ENCODE data around the gene PLEKHF1.

PLEKHF1 gene

GRCh38 chr19:29635963-29636362, 29.3 kb upstream of the PLEKHF1 start:
- no peak for DNase-seq

DNA sequence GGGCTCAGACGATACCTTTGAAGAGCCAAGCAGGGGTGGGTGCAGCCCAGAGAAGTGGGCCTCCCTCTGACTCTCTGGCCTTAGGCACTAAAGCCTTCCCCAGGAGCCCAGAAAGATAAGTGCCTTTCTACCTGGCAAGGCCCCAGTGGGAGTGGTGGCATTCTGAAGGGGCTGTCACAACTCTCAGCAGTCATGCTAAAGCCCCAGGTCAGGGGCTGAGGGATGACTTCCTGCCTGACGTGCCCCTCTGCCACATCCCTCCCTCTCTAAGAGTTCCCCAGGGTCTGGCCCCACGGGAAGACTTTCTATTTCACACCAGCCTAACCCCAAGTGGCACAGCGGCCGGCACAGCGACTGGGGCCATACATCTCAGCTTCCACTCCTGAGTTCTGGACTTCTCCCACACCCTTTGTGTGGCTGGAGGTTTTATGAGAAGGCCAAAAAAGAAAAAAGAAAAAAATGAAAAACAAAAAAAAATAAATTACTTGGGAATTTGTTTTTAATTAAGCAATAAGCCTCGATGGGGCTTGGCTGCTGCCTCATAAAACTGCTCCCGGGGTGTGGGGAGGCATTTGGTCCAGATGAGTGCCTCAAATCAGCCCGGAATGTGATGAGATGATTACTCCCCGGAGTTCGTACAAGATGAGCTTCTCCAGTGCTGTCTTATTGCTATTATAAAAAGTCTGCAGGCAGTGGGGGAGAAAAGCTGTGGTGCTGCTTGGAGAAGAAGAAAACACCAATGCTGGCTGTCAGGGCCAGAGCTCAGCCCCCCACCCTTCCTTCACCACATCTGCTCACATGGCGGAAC, 28.5 kb upstream of the PLEKHF1 start:
- DNase-seq: no peak

- DNase-seq: no peak
These were observed 26.2 kb upstream of the PLEKHF1 start for GRCh38 chr19:29639086-29639485.

- DNase-seq: no peak
These were observed 25.0 kb upstream of the PLEKHF1 start for GRCh38 chr19:29640231-29640630.

DNA sequence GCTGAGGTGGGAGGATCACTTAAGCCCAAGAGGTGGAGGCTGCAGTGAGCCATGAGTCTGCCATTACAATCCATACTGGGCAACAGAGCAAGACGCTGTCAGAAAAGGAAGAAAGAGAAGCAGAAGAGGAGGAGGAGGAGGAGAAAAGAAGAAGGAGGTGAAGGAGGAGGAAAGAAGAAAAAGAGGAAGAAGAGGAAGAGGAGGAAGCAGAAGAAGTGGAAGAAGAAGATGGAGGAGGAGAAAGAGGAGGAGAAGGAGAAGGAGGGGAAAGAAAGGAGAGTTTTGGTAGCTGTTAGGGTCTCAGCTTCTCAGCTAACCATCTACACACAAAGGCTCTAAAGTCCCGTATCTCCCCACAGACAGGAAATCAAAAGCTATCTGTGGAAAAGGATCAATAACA, 23.7 kb upstream of the PLEKHF1 start:
- DNase-seq: no peak

DNA sequence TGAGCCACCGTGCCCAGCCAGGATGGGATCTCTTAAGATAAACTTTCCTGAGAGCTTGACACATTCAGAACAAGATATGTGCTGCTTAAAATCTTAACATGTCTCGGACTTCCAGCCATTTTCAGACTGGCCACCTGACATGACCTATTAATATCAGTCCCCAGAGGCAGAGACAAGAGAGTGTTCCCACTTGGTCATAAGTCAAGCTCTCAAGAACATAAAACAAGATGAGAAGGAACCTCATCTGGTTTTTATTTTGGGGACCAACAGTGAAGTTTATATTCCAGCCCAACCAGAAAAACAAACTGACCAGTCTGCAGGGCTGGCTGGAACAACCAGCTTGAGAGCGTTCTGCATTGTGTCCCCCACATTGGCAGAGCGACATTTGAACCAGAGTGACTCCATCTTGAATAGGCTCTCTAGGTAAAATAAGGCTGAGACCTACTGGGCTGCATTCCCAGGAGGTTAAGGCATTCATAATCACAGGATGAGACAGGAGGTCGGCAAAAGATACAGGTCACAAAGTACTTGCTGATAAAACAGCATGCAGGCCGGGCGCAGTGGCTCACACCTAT, 21.8 kb upstream of the PLEKHF1 start:
- no peak for DNase-seq

DNA sequence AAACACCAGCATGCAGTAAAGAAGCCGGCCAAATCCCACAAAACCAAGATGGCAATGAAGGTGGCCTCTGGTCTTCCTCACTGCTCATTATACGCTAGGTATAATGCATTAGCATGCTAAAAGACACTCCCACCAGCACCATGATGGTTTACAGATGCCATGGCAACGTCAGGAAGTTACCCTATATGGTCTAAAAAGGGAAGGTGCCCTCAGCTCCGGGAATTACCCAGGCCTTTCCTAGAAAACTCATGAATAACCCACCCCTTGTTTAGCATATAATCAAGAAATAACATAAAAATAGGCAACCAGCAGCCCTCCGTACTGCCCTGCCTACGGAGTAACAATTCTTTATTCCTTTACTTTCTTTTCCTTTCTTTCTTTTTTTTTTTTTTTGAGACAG, 21.1 kb upstream of the PLEKHF1 start:
- DNase-seq: no peak

- no peak for DNase-seq
These were observed 19.8 kb upstream of the PLEKHF1 start for GRCh38 chr19:29645491-29645867.

GRCh38 chr19:29645911-29646310, 19.4 kb upstream of the PLEKHF1 start:
- no peak for DNase-seq

GRCh38 chr19:29650772-29651387, 14.4 kb upstream of the PLEKHF1 start:
- DNase-seq: no peak

DNA sequence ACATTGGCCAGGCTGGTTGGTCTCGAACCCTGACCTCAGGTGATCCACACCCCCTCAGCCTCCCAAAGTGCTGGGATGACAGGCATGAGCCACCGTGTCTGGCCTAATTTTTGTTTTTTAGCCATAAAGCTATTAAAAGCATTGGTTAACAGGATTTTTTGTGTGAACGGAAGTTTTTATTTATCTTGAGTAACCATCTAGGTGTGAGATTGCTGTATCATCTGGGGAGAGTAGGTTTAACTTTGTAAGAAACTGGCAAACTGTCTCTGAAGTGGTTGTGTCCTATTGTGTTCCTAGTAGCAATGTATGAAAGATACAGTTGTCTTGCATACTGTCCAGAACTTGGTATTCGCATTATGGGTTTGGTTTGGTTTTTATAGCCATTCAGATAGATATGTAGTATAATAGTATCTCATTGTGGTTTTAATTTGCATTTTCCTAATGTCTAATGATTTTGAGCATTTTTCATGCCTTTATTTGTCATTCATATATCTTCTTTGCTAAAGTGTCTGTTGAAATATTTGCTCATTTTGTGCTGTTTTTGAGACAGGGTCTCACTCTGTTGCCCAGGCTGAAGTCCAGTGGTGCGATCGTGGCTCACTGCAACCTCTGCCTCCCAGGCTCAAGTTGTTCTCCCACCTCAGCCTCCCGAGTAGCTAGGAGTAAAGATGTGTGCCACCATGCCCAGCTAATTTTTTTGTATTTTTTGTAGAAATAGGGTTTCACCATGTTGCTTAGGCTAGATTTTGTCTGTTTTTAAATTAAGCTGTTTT, 13.5 kb upstream of the PLEKHF1 start:
- no peak for DNase-seq

GRCh38 chr19:29653398-29653797, 11.9 kb upstream of the PLEKHF1 start:
- no peak for DNase-seq

DNA sequence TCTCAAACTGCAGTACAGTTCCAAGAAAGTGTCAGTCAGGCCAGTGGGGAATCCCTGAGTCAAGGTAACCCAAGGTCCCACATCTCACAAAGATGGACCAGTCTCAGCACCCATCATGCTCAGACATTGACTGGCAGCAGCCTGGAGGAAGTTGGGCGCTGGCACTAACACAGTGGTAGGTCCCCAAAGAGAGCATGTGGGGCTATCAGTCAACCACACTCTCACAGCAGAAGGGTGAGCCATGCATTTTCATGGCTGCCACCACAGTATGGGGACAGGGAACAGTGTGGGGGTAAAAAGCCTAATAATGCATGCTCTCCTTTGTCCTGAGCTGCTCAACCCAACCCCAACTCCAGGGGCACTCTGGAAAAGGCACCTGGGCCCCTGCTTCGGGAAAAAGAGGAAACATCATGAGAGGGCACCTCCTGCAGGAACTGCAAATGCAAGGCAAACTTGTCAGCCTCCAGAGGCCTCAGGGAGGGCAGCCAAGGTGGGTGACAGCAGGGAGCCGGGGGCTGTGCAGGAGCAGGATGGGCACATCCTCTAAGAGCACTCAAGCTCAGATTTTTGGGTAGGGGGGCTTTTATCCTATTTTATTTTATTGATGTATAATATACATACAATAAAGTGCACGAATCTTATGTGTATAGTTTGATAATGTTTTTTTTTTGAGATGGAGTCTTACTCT, 9.5 kb upstream of the PLEKHF1 start:
- no peak for DNase-seq

DNA sequence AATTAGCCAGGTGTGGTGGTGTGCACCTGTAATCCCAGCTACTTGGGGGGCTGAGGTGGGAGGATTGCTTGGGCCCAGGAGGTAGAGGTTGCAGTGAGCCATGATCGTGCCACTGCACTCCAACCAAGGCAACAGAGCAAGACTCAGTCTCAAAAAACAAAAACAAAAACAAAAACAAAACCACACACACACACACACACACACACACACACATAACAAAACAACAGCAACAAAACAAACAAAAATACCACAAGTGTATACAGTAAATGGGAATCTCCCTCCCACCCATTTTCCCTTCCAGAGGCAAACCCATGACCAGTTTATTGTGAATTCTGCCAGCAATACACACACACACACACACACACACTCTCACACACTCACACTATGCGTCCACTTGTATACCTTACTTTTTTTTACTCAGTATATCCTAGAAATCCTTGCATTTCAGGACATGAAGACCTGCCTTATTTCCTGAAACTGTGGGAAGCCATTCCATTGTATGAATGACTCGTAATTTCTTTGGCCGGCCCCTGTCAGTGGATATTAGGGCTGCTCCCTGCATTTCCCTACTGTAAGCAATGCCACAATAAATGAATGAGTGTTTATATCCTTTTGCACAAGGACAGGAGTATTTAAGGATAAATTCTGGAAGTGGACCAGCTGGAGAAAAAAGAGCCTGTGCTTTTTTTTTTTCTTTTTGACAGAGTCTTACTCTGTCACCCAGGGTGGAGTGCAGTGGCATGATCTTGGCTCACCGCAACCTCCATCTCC, 6.9 kb upstream of the PLEKHF1 start:
- no peak for DNase-seq

- DNase-seq: no peak
These were observed 4.4 kb upstream of the PLEKHF1 start for GRCh38 chr19:29660835-29661234.

DNA sequence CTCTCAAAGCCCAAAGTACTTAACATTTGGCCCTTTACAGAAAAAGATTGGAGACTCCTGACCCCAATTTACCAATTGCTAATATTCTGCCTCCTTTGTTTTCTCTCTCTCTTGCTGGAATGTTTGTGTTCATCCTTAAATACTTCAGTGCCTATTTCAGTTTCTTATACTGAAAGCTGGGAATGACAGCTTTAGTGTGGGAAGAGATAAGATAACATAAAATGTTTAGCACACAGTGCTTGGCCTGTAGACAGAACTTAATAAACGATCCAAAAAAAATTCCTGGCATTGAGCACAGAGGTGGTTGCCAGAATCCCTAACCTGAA, 3.0 kb upstream of the PLEKHF1 start:
- DNase-seq: no peak

GRCh38 chr19:29662604-29663404, 2.5 kb upstream of the PLEKHF1 start:
- no peak for DNase-seq

DNA sequence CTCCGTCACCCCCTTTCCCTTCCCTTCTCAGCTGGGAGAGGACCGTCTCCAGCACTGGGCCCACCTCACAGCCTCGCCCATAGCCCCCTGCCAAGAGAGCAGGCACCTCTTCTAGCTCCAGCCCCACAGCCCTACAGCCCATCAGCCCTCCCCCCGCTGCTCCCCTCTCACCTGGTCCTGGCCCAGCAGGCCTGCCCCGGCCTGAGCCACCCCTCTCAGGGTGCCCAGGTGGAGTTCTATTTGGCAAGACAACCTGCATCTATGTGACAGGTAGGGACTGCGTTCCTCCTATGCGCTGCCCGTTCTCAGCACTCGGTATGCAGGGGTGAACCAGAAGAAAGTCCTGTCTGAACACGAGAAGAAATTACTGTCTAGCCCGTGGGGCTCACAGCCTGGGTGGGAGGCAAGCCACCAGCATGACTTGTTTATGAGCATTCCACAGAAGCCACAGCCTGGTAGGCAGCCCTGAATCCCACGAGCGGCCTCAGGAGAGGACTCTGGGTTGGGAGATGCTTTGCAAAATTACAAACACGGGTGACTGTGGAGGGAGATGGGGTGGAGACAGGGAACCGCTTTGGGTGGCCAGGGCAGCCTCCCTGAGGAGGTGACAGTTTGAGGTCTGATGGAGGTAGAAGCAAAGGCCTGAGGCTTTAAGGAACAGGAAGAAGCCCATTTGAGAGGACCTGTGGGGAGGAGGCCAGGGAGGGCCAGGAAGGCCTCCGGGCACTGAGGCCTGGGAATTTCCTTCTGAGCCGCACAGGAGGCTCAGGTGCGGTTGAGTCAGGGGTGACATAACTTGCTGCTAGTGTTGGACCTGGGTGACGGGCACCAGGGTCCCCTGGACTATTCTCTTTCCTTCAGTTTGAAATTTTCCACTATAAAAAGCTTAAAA, 1.2 kb upstream of the PLEKHF1 start:
- DNase-seq: no peak

GRCh38 chr19:29664753-29665214, 477 bp upstream of the PLEKHF1 start:
- no peak for DNase-seq

All from NCI-H187 (cell line).